Vagina (tissue), 2 donors: ENCODE data around the gene TTLL9.

ENCODE experiments used
- CTCF ChIP-seq, 3 experiments: fragments of 450-650 bp in 2 of 3; fragments of 200-600 bp in 1 of 3; sonication (generic) in 1 of 3; IDR thresholded peaks; one replicate each; pipeline ENCODE4 v1.5.1; 2017 to 2019; ENCODE audit warnings: antibody characterized with exemption in 3 of 3, mild to moderate bottlenecking in 2 of 3, moderate library complexity in 2 of 3
- POLR2A ChIP-seq, 2 donors: fragments of 450-650 bp; IDR thresholded peaks; one replicate each; pipeline ENCODE4 v1.6.1; 2017; ENCODE audit warnings: antibody characterized with exemption in 2 of 2, mild to moderate bottlenecking in 2 of 2, moderate library complexity in 2 of 2
- POLR2AphosphoS5 ChIP-seq, 2 donors: sonication (generic); formaldehyde crosslinking; IDR thresholded peaks; one replicate each; pipeline ENCODE4 v1.9.0; 2017; ENCODE audit warnings: antibody characterized with exemption in 2 of 2, mild to moderate bottlenecking in 2 of 2, low read depth in 1 of 2; ENCODE audit not compliant: insufficient read depth in 1 of 2

DNA sequence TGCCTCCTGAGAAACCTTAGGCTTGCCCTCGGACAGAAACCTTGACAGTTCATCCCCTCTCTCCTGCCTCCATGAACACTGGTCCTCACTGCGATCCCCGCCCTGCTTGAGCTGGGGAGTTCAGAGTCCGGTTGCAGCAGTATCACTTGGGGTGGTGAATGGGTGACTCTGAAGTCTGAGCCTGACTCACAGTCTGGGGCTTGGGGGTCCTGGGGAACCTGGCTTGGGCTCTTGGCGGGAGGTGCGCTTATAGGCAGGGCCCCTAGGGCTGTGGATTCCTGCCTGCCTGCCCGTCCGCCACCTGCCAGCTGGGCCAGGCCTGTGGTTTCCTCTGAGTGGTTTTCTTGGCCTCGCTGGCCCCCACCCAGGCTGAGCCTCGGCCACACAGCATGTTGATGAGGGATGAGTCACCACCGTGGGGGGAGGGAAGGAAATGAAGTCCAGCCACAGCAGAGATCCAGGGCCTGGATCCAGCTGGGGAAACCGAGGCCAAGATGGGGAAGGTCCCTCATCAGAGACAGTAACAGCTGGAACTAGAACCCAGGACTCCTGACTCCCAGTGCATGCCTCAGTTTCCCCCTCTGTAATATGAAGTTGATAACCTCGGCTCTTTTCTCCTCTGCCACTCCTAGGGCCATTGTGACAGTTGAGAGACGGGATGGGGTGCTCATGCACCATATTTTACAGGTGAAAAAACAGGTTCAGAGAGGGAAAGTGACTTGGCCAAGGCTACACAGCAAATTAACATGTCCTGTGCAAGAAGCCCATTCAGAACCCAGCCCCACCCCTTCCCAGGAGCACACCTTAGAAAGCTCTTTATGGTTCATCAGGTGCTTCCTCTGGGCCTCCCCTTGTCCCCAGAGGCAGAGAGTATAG, 34.2 kb upstream of the TTLL9 start:
- TF ChIP-seq CTCF (IDR thresholded peaks at IDR 0.05) = no peak
- TF ChIP-seq POLR2AphosphoS5 (IDR thresholded peaks at IDR 0.05; ENCODE audit: insufficient read depth in 1 of 2, low read depth in 1 of 2) = no peak
- no peak for TF ChIP-seq POLR2A (IDR thresholded peaks at IDR 0.05)
